ENCODE results near the gene FOXP3.

GRCh38 chrX:49312176-49312575, 47.7 kb upstream of the FOXP3 start:
- no peak for TF ChIP-seq EP300 (IDR thresholded peaks at IDR 0.05)
- TF ChIP-seq CTCF (IDR thresholded peaks at IDR 0.05) = no peak
- TF ChIP-seq POLR2A (IDR thresholded peaks at IDR 0.05) = no peak
